Prostate gland (tissue), 2 donors: ENCODE measurements around the gene HDAC8. TPM values are rescaled to one million over a fixed set of nuclear protein-coding genes. Genes with fewer than 3 reads are reported as not detected.

Experiments
- DNase-seq: peaks from one replicate; pipeline ENCODE4 v3.0.0-alpha.2; 2019; ENCODE audit warnings: low spot score
- H3K27ac ChIP-seq, 2 donors: fragments of 200-600 bp; sonication (generic); 2 replicates each; pipeline ENCODE4 v1.5.1; 2017 to 2019
- H3K27me3 ChIP-seq: fragments of 200-600 bp; sonication (generic); replicated peaks from 2 replicates; pipeline ENCODE4 v1.5.1; 2019; ENCODE audit not compliant: insufficient read depth
- H3K36me3 ChIP-seq, 2 donors: fragments of 200-600 bp; sonication (generic); 1 replicate in 1 of 2; 2 replicates in 1 of 2; pipeline versions ENCODE4 v1.5.1 to v1.8.1; 2017 to 2019
- H3K4me1 ChIP-seq: fragments of 200-600 bp; sonication (generic); replicated peaks from 2 replicates; pipeline ENCODE4 v1.5.1; 2019
- H3K4me3 ChIP-seq, 2 donors: fragments of 200-600 bp; sonication (generic); 2 replicates each; pipeline ENCODE4 v1.5.1; 2017 to 2019
- H3K9me3 ChIP-seq: fragments of 200-600 bp; sonication (generic); 2 replicates; pipeline ENCODE4 v1.5.1; 2017
- CTCF ChIP-seq, 4 experiments: fragments of 200-600 bp in 2 of 4; fragments of 450-650 bp in 2 of 4; sonication (generic) in 2 of 4; IDR thresholded peaks; 1 replicate in 3 of 4; 2 replicates in 1 of 4; pipeline ENCODE4 v1.5.1; 2016 to 2019; ENCODE audit warnings: antibody characterized with exemption in 4 of 4, mild to moderate bottlenecking in 2 of 4, moderate library complexity in 2 of 4
- POLR2A ChIP-seq: fragments of 450-650 bp; IDR thresholded peaks from one replicate; pipeline ENCODE4 v1.6.1; 2016; ENCODE audit warnings: antibody characterized with exemption, mild to moderate bottlenecking
- POLR2AphosphoS5 ChIP-seq: sonication (generic); formaldehyde crosslinking; IDR thresholded peaks from one replicate; pipeline ENCODE4 v1.6.1; 2017; ENCODE audit warnings: antibody characterized with exemption
- WGBS: methylation state at CpG from one replicate; pipeline ENCODE4 v1.1.5; 2018; 5-methylcytosine and 5-hydroxymethylcytosine counted together
- intact Hi-C: fragments of 100-400 bp; cut with DNase I; formaldehyde crosslinking; loops from one replicate; pipeline ENCODE4 v1.14.2; 2022
- total RNA-seq, 2 donors: library from RNA; depleted of rRNA; stranded (reverse); fragments of >200 nt; gene quantifications; one replicate each; pipeline ENCODE4 v1.1.0, GENCODE V29; 2016

The HDAC8 gene
- total RNA-seq, 2 donors from 2014 or later, result 25.3 to 32.3 TPM

GRCh38 chrX:72349190-72349589, 223.5 kb downstream of the HDAC8 start:
- H3K9me3 ChIP-seq, result no peaks in the 10 kb centered on the region
- no peaks in the 10 kb centered on the region for H3K27me3 ChIP-seq
- H3K4me1 ChIP-seq, result no peaks in the 10 kb centered on the region
- DNase-seq, result no peak
- 83% methylated on average over 2 of the region's 3 CpGs for WGBS
- H3K36me3 ChIP-seq, result no peaks in the 10 kb centered on the region
- TF ChIP-seq CTCF (IDR thresholded peaks at IDR 0.05) (no peak), POLR2A (no peak), POLR2AphosphoS5 (no peak)
- H3K27ac ChIP-seq, result no peak overlapping the region
- no peak overlapping the region for H3K4me3 ChIP-seq
- intact Hi-C loops, result no loop called here

GRCh38 chrX:72348247-72348979, 224.2 kb downstream of the HDAC8 start:
- Histone ChIP-seq H3K4me3 (no peak overlapping the region), H3K4me1 (no peaks in the 10 kb centered on the region), H3K36me3 (no peaks in the 10 kb centered on the region), H3K9me3 (no peaks in the 10 kb centered on the region), H3K27me3 (no peaks in the 10 kb centered on the region), H3K27ac (no peak overlapping the region)
- intact Hi-C loops, result no loop called here
- TF ChIP-seq POLR2A, result no peak
- TF ChIP-seq POLR2AphosphoS5, result no peak
- no peak for TF ChIP-seq CTCF (IDR thresholded peaks at IDR 0.05)
- DNase-seq, result no peak
- WGBS, result 92% methylated on average over 5 of the region's 5 CpGs

GRCh38 chrX:72347366-72347765, 225.3 kb downstream of the HDAC8 start:
- no peak overlapping the region for H3K4me3 ChIP-seq
- WGBS, result 84% methylated on average over 2 of the region's 2 CpGs
- TF ChIP-seq POLR2AphosphoS5 (no peak), CTCF (IDR thresholded peaks at IDR 0.05) (no peak), POLR2A (no peak)
- H3K4me1 ChIP-seq, result no peaks in the 10 kb centered on the region
- intact Hi-C loops, result no loop called here
- H3K36me3 ChIP-seq, result no peaks in the 10 kb centered on the region
- H3K27me3 ChIP-seq, result no peaks in the 10 kb centered on the region
- H3K9me3 ChIP-seq, result no peaks in the 10 kb centered on the region
- no peak overlapping the region for H3K27ac ChIP-seq
- DNase-seq, result no peak

- TF ChIP-seq POLR2A, result no peak
- no peak for TF ChIP-seq POLR2AphosphoS5
- TF ChIP-seq CTCF (IDR thresholded peaks at IDR 0.05), result no peak
- Histone ChIP-seq H3K4me3 (no peak overlapping the region), H3K27ac (no peak overlapping the region), H3K36me3 (no peaks in the 10 kb centered on the region), H3K4me1 (no peaks in the 10 kb centered on the region), H3K9me3 (no peaks in the 10 kb centered on the region), H3K27me3 (no peaks in the 10 kb centered on the region)
- WGBS, result 92% methylated on average over 6 of the region's 6 CpGs
- intact Hi-C loops, result no loop called here
- DNase-seq, result no peak
Observed at GRCh38 chrX:72346302-72346949, 226.2 kb downstream of the HDAC8 start.

GRCh38 chrX:72340626-72341025, 232.0 kb downstream of the HDAC8 start:
- WGBS, result 58% methylated on average over 2 of the region's 2 CpGs
- intact Hi-C loops, result no loop called here
- peak; percentile 52 for DNase-seq

More at GRCh38 chrX:72340626-72341025, 232.0 kb downstream of the HDAC8 start:
- Histone ChIP-seq H3K27ac (no peak overlapping the region), H3K9me3 (no peaks in the 10 kb centered on the region), H3K4me3 (no peak overlapping the region), H3K27me3 (no peaks in the 10 kb centered on the region), H3K36me3 (no peaks in the 10 kb centered on the region), H3K4me1 (no peaks in the 10 kb centered on the region)
- TF ChIP-seq CTCF (IDR thresholded peaks at IDR 0.05), result no peak
- TF ChIP-seq POLR2AphosphoS5, result peak; percentile 47
- TF ChIP-seq POLR2A, result no peak
